HepG2 (cell line): ENCODE data around the gene HDGF. TPM values are rescaled to one million over a fixed set of nuclear protein-coding genes. Genes with fewer than 3 reads are reported as not detected.

Experiments used
- FIP1L1 ChIP-seq: fragments of 200-400 bp; formaldehyde crosslinking; IDR thresholded peaks from 2 replicates; pipeline ENCODE4 v1.6.1; 2018; ENCODE audit warnings: low read depth, mild to moderate bottlenecking, low read length, moderate library complexity, borderline replicate concordance; ENCODE audit not compliant: insufficient read depth
- GATAD2A ChIP-seq: IDR thresholded peaks from 2 replicates; pipeline ENCODE4 v1.6.1; 2016
- KLF9 ChIP-seq: IDR thresholded peaks from 2 replicates; pipeline ENCODE4 v1.6.1; 2016; ENCODE audit warnings: low read depth
- NCOA1 ChIP-seq: sonication (generic); formaldehyde crosslinking; IDR thresholded peaks from 2 replicates; pipeline ENCODE4 v1.9.0; 2021; ENCODE audit warnings: missing genetic modification reagents
- PCBP1 ChIP-seq: fragments of 200-400 bp; formaldehyde crosslinking; IDR thresholded peaks from 2 replicates; pipeline ENCODE4 v1.6.1; 2017; ENCODE audit warnings: mild to moderate bottlenecking, low read depth, low read length, borderline replicate concordance
- SMAD3 ChIP-seq: sonication (generic); formaldehyde crosslinking; IDR thresholded peaks from 2 replicates; pipeline ENCODE4 v1.4.0; 2020; ENCODE audit warnings: missing genetic modification reagents
- SP140L ChIP-seq: sonication (generic); formaldehyde crosslinking; IDR thresholded peaks from 2 replicates; pipeline ENCODE4 v1.4.0; 2020; ENCODE audit warnings: missing genetic modification reagents, borderline replicate concordance
- TOPORS ChIP-seq: sonication (generic); formaldehyde crosslinking; IDR thresholded peaks from 2 replicates; pipeline ENCODE4 v1.8.0; 2023; ENCODE audit warnings: mild to moderate bottlenecking, missing genetic modification reagents
- ZBTB1 ChIP-seq: sonication (generic); formaldehyde crosslinking; IDR thresholded peaks from 2 replicates; pipeline ENCODE4 v1.4.0; 2020; ENCODE audit warnings: missing genetic modification reagents, borderline replicate concordance
- ZNF460 ChIP-seq: sonication (generic); formaldehyde crosslinking; IDR thresholded peaks from 2 replicates; pipeline ENCODE4 v1.5.1; 2020; ENCODE audit warnings: missing genetic modification reagents, mild to moderate bottlenecking, borderline replicate concordance
- ZNF678 ChIP-seq: sonication (generic); formaldehyde crosslinking; IDR thresholded peaks from 2 replicates; pipeline ENCODE4 v1.4.0; 2020; ENCODE audit warnings: mild to moderate bottlenecking, missing genetic modification reagents
- ZNF777 ChIP-seq: sonication (generic); formaldehyde crosslinking; IDR thresholded peaks from 2 replicates; pipeline ENCODE4 v1.4.0; 2020; ENCODE audit warnings: missing genetic modification reagents
- polyA plus RNA-seq, 8 experiments: library from polyadenylated mRNA; depleted of rRNA in 3 of 8; stranded (reverse) in 7 of 8; unstranded in 1 of 8; fragments of >200 nt; fragmentation: Illumina TruSeq in 4 of 8; extraction: Trizol in 4 of 8; gene quantifications; 2 replicates each; pipeline versions ENCODE4 v1.2.1 to v1.2.3, GENCODE V29; 2011 to 2016; ENCODE audit warnings: low read depth in 4 of 8, missing spikeins in 1 of 8, mixed read lengths in 1 of 8; ENCODE audit not compliant: insufficient read depth in 1 of 8
- total RNA-seq, 5 experiments: library from RNA; depleted of rRNA; stranded (reverse); fragments of >200 nt; fragmentation: Illumina TruSeq; extraction: Trizol; gene quantifications; 2 replicates each; pipeline ENCODE4 v1.2.3, GENCODE V29; 2016; ENCODE audit warnings: low read depth in 1 of 5
- TF ChIP-seq, protein P1 (sequence below), 2 experiments: IDR thresholded peaks; 2 replicates each; pipeline ENCODE4 v1.6.1; 2011 to 2012; ENCODE audit warnings: low read length in 2 of 2, borderline replicate concordance in 1 of 2, low read depth in 1 of 2, mild to moderate bottlenecking in 1 of 2, moderate library complexity in 1 of 2
- TF ChIP-seq, protein P2 (sequence below): IDR thresholded peaks from 2 replicates; pipeline ENCODE4 v1.6.1; 2016; ENCODE audit warnings: missing genetic modification reagents, missing compliant biosample characterization
- TF ChIP-seq, protein P3 (sequence below): fragments of 450-650 bp; IDR thresholded peaks from 2 replicates; pipeline ENCODE4 v1.6.1; 2016
- TF ChIP-seq, protein P4 (sequence below): IDR thresholded peaks from 2 replicates; pipeline ENCODE4 v1.6.1; 2018; ENCODE audit warnings: missing genetic modification reagents, mild to moderate bottlenecking, missing compliant biosample characterization
- TF ChIP-seq, protein P5 (sequence below): IDR thresholded peaks from 2 replicates; pipeline ENCODE4 v1.6.1; 2016; ENCODE audit warnings: control low read depth
- TF ChIP-seq, protein P6 (sequence below): sonication (generic); formaldehyde crosslinking; IDR thresholded peaks from 2 replicates; pipeline ENCODE4 v1.5.0; 2020; ENCODE audit warnings: missing genetic modification reagents
- TF ChIP-seq, protein P7 (sequence below): sonication (generic); formaldehyde crosslinking; IDR thresholded peaks from 2 replicates; pipeline ENCODE4 v1.5.0; 2020; ENCODE audit warnings: missing genetic modification reagents

HDGF gene
- total and polyA plus RNA-seq, 2 of the 13 experiments (the other 11 are each of a cell fraction or from before 2014, with no cell fraction given) = 156 to 196 TPM

DNA sequence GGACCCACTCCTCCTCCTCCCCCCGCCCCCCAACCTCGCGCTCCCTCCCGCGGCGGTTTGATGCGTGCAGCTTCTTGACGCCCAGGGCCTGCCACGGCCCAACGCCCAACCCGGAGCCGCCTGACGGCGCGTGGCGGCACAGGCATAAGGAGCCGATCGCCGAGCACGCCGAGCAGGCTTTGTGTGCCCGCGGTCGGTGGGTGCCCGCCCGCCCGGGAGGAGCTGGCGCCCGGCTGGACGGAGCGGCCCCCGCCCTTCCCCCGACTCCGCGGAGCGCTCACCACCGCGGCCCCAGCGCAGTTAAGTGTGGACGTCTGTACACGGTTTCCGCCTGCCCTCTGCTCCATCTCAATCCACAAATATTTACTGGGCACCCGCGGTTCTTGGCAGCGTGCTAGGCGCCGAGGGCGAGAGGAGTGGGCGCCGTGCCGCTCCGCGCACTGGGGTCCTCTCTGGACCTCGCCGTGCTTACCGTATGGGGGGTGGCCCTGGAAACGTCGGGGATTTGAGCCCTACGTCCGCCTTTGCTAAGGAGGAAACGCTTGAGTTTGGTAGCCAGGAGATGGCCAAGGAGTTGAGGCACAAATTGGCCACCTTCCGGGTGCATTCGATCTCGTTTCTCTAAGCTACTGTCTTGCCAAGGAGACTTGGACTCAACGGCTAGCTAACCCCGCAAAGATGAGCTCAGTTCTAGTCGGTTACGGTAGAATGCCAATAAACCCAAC, 444 bp upstream of the HDGF start (continued):
- TF ChIP-seq, protein P1, sequence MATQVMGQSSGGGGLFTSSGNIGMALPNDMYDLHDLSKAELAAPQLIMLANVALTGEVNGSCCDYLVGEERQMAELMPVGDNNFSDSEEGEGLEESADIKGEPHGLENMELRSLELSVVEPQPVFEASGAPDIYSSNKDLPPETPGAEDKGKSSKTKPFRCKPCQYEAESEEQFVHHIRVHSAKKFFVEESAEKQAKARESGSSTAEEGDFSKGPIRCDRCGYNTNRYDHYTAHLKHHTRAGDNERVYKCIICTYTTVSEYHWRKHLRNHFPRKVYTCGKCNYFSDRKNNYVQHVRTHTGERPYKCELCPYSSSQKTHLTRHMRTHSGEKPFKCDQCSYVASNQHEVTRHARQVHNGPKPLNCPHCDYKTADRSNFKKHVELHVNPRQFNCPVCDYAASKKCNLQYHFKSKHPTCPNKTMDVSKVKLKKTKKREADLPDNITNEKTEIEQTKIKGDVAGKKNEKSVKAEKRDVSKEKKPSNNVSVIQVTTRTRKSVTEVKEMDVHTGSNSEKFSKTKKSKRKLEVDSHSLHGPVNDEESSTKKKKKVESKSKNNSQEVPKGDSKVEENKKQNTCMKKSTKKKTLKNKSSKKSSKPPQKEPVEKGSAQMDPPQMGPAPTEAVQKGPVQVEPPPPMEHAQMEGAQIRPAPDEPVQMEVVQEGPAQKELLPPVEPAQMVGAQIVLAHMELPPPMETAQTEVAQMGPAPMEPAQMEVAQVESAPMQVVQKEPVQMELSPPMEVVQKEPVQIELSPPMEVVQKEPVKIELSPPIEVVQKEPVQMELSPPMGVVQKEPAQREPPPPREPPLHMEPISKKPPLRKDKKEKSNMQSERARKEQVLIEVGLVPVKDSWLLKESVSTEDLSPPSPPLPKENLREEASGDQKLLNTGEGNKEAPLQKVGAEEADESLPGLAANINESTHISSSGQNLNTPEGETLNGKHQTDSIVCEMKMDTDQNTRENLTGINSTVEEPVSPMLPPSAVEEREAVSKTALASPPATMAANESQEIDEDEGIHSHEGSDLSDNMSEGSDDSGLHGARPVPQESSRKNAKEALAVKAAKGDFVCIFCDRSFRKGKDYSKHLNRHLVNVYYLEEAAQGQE (IDR thresholded peaks at IDR 0.05; ENCODE audit: borderline replicate concordance in 1 of 2, low read depth in 1 of 2, low read length in 2 of 2) = no peak
- TF ChIP-seq GATAD2A (CRISPR knock-in tag) = 0 out of 2 replicates have a peak, but pooled peaks have one; percentile 15
- TF ChIP-seq ZNF777 (CRISPR knock-in tag) = peak; percentile 96
- no peak for TF ChIP-seq ZNF678 (CRISPR knock-in tag)
- TF ChIP-seq, protein P2, sequence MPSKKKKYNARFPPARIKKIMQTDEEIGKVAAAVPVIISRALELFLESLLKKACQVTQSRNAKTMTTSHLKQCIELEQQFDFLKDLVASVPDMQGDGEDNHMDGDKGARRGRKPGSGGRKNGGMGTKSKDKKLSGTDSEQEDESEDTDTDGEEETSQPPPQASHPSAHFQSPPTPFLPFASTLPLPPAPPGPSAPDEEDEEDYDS (CRISPR knock-in tag) = peak; percentile 67; the same call in 1 of the 2 replicates
- TF ChIP-seq, protein P3, sequence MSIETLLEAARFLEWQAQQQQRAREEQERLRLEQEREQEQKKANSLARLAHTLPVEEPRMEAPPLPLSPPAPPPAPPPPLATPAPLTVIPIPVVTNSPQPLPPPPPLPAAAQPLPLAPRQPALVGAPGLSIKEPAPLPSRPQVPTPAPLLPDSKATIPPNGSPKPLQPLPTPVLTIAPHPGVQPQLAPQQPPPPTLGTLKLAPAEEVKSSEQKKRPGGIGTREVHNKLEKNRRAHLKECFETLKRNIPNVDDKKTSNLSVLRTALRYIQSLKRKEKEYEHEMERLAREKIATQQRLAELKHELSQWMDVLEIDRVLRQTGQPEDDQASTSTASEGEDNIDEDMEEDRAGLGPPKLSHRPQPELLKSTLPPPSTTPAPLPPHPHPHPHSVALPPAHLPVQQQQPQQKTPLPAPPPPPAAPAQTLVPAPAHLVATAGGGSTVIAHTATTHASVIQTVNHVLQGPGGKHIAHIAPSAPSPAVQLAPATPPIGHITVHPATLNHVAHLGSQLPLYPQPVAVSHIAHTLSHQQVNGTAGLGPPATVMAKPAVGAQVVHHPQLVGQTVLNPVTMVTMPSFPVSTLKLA = peak; percentile 77
- TF ChIP-seq, protein P4, sequence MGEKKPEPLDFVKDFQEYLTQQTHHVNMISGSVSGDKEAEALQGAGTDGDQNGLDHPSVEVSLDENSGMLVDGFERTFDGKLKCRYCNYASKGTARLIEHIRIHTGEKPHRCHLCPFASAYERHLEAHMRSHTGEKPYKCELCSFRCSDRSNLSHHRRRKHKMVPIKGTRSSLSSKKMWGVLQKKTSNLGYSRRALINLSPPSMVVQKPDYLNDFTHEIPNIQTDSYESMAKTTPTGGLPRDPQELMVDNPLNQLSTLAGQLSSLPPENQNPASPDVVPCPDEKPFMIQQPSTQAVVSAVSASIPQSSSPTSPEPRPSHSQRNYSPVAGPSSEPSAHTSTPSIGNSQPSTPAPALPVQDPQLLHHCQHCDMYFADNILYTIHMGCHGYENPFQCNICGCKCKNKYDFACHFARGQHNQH (CRISPR knock-in tag) = peak; percentile 61; the same call in 1 of the 2 replicates
- TF ChIP-seq PCBP1 = no peak
- 0 out of 2 replicates have a peak, but pooled peaks have one; percentile 39 for TF ChIP-seq NCOA1 (CRISPR knock-in tag)
- peak; percentile 56; the same call in 1 of the 2 replicates for TF ChIP-seq TOPORS (CRISPR knock-in tag)
- no peak for TF ChIP-seq KLF9 (CRISPR knock-in tag)
- no peak for TF ChIP-seq SP140L
- TF ChIP-seq, protein P5, sequence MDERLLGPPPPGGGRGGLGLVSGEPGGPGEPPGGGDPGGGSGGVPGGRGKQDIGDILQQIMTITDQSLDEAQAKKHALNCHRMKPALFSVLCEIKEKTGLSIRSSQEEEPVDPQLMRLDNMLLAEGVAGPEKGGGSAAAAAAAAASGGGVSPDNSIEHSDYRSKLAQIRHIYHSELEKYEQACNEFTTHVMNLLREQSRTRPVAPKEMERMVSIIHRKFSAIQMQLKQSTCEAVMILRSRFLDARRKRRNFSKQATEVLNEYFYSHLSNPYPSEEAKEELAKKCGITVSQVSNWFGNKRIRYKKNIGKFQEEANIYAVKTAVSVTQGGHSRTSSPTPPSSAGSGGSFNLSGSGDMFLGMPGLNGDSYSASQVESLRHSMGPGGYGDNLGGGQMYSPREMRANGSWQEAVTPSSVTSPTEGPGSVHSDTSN (CRISPR knock-in tag) = no peak
- TF ChIP-seq SMAD3 (CRISPR knock-in tag) = no peak
- TF ChIP-seq ZNF460 (CRISPR knock-in tag) = no peak
- TF ChIP-seq, protein P6, sequence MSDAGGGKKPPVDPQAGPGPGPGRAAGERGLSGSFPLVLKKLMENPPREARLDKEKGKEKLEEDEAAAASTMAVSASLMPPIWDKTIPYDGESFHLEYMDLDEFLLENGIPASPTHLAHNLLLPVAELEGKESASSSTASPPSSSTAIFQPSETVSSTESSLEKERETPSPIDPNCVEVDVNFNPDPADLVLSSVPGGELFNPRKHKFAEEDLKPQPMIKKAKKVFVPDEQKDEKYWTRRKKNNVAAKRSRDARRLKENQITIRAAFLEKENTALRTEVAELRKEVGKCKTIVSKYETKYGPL = no peak
- no peak for TF ChIP-seq ZBTB1
- no peak for TF ChIP-seq FIP1L1
- TF ChIP-seq, protein P7, sequence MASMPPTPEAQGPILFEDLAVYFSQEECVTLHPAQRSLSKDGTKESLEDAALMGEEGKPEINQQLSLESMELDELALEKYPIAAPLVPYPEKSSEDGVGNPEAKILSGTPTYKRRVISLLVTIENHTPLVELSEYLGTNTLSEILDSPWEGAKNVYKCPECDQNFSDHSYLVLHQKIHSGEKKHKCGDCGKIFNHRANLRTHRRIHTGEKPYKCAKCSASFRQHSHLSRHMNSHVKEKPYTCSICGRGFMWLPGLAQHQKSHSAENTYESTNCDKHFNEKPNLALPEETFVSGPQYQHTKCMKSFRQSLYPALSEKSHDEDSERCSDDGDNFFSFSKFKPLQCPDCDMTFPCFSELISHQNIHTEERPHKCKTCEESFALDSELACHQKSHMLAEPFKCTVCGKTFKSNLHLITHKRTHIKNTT (CRISPR knock-in tag) = no peak
